CD4-positive, alpha-beta T cell (primary cell): Measurements from ENCODE around the gene ZNF714. TPM values are rescaled to one million over a fixed set of nuclear protein-coding genes. Genes with fewer than 3 reads are reported as not detected.

Source experiments
- ATAC-seq: fragments of 200-7000 bp; cut with Tn5 transposase; one replicate; pipeline ENCODE4 v1.10.0; 2022; ENCODE audit warnings: mild to moderate bottlenecking; ENCODE audit not compliant: poor library complexity
- CTCF ChIA-PET: fragments of 350-600 bp; sonication (Branson Sonifier 250); formaldehyde crosslinking; loops from one replicate; lab custom pipeline; 2021; ENCODE audit warnings: antibody characterized with exemption, inconsistent platforms; lab: Charles Lee
- POLR2A ChIA-PET: fragments of 350-600 bp; sonication (Branson Sonifier 250); formaldehyde crosslinking; loops from one replicate; lab custom pipeline; 2021; ENCODE audit warnings: antibody characterized with exemption, inconsistent platforms; lab: Charles Lee
- DNase-seq, 14 experiments: peaks; one replicate each; pipeline ENCODE4 v3.0.0-alpha.2; 2013 to 2020; ENCODE audit warnings: mixed read lengths in 2 of 14
- H3K27ac ChIP-seq, 2 donors: one replicate each; pipeline versions ENCODE4 v1.5.1 to v1.7.0; 2013; ENCODE audit warnings: low read length in 2 of 2, low read depth in 1 of 2, mild to moderate bottlenecking in 1 of 2
- H3K27me3 ChIP-seq, 2 experiments: 1 replicate in 1 of 2; 2 replicates in 1 of 2; pipeline versions ENCODE4 v1.6.1 to v1.7.0; 2013; ENCODE audit warnings: low read length in 2 of 2, control low read depth in 1 of 2, mild to moderate bottlenecking in 1 of 2, moderate library complexity in 1 of 2; ENCODE audit not compliant: insufficient read depth in 2 of 2, control insufficient read depth in 1 of 2
- H3K36me3 ChIP-seq: one replicate; pipeline ENCODE4 v1.6.1; 2013; ENCODE audit warnings: low read length, control low read depth; ENCODE audit not compliant: insufficient read depth
- H3K4me1 ChIP-seq: one replicate; pipeline ENCODE4 v1.6.1; 2013; ENCODE audit warnings: low read length, control low read depth; ENCODE audit not compliant: insufficient read depth
- H3K4me3 ChIP-seq: one replicate; pipeline ENCODE4 v1.5.1; 2013; ENCODE audit warnings: mild to moderate bottlenecking, low read length, moderate library complexity
- H3K9me3 ChIP-seq, 2 experiments: 1 replicate in 1 of 2; 2 replicates in 1 of 2; pipeline versions ENCODE4 v1.6.1 to v1.7.0; 2013; ENCODE audit warnings: low read length in 2 of 2, mild to moderate bottlenecking in 2 of 2, control low read depth in 1 of 2, moderate library complexity in 1 of 2; ENCODE audit not compliant: control insufficient read depth in 1 of 2, insufficient read depth in 1 of 2
- H3K27ac Mint-ChIP-seq: one replicate; pipeline ENCODE4 v1.8.0; 2020; ENCODE audit warnings: mixed read lengths
- H3K27me3 Mint-ChIP-seq: one replicate; pipeline ENCODE4 v1.8.0; 2021; ENCODE audit warnings: mixed read lengths
- H3K36me3 Mint-ChIP-seq: one replicate; pipeline ENCODE4 v1.8.0; 2021; ENCODE audit warnings: low read depth, mixed read lengths
- H3K4me1 Mint-ChIP-seq: one replicate; pipeline ENCODE4 v1.8.0; 2021; ENCODE audit warnings: low read depth, mixed read lengths
- H3K4me3 Mint-ChIP-seq: one replicate; pipeline ENCODE4 v1.8.0; 2020; ENCODE audit warnings: mild to moderate bottlenecking, mixed read lengths
- H3K9me3 Mint-ChIP-seq: one replicate; pipeline ENCODE4 v1.8.0; 2020; ENCODE audit warnings: mixed read lengths
- intact Hi-C, 2 experiments: fragments of 100-400 bp; cut with DNase I in 1 of 2; cut with micrococcal nuclease in 1 of 2; formaldehyde crosslinking; loops; one replicate each; pipeline versions ENCODE4 v1.15.1 to v1.9.0; 2023 to 2025; cut with DNase I, micrococcal nuclease
- polyA plus RNA-seq, 2 donors: library from polyadenylated mRNA; unstranded; fragments of 120-200 nt; gene quantifications; one replicate each; pipeline ENCODE4 v1.2.1, GENCODE V29; 2013
- total RNA-seq, 174 experiments: library from RNA in 2 of 174; stranded (reverse) in 2 of 174; gene quantifications; one replicate each; pipeline ENCODE4 v1.2.3 and lab custom pipeline; 2021 to 2026
- TF ChIP-seq, protein P1 (sequence below): fragments of 200-600 bp; IDR thresholded peaks from one replicate; pipeline ENCODE4 v1.8.0; 2022; ENCODE audit warnings: antibody characterized with exemption, mild to moderate bottlenecking

The ZNF714 gene
- total RNA-seq, result 10 to 100 TPM in 1 of 2 experiments, 1 to 10 TPM in 1; 8.0 to 10.0 TPM
- 5.1 TPM for polyA plus RNA-seq (2013, experiment 1 of 2)
- 7.7 TPM for polyA plus RNA-seq (2013, experiment 2 of 2)
- 6.7 to 60.1 (median 29.7) reads per million in 172 experiments for total RNA-seq (lab: John Stamatoyannopoulos, UW)

DNA sequence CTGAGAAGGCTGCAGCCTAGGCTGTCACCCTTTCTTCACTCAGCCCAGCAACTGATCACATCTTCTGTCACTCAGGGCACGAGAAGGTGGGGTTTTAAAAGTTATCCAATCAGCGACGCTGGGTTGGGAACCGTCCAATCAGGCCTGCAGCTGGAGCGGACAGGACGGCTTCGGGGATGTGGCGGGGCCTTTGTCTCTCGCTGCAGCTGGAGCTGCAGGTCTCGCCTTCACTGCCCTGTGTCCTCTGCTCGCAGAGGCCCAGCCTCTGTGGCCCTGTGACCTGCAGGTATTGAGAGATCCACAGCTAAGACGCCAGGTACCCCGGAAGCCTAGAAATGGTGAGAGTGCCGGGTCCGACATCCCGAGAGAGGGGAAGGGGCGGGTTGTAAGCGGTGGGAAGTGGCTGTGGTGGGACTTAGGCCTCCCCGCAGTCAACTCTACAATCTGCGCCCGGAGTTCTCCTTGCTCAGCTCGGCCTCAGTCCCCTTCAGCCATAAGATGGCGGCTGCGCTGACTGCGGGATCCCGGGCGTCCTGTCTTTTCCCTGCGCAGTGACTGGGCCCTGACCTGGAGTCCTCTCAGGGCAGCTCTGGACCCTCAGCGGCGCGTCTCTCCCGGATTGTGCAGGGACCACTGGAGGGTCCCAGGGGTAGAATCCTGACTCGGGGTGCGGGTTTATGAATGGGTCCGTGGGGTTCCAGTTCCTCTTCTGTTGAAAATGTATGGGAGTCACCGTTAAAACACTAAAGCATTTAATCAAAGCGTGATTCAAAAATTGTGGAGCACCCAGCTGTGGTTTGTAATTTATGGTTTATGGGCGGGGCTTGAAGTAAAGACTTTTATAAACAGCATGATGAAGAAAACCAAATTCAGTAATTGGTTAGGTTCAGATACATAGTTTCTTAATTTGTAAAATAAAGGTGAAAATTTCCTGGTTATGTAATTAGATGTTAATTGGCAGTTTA lies at the start of gene ZNF714:
ZNF714 (plus strand) TSS at position 193 of the 965 bp plus-strand sequence. CDS start 16,066 bp downstream, outside the sequence.
- H3K4me3 ChIP-seq, result peak within 1 kb of the TSS; percentile 85
- H3K27ac ChIP-seq, result peak within 1 kb of the TSS in 1 of 2 donors; percentile 26
- H3K4me1 ChIP-seq, result peaks cover 10% of the 10 kb centered on the region
- peaks cover 4% of the 10 kb centered on the region for H3K4me1 Mint-ChIP-seq
- no peaks in the 10 kb centered on the region for H3K27me3 ChIP-seq
- H3K27ac Mint-ChIP-seq, result peak within 1 kb of the TSS; percentile 95
- no peaks in the 10 kb centered on the region for H3K36me3 ChIP-seq
- H3K4me3 Mint-ChIP-seq, result peak within 1 kb of the TSS; percentile 100
- intact Hi-C loops, result loop anchor here (2.0 to 5.0 kb wide), 4 partner anchors 59 to 843 kb away; partner anchors contain the start of genes ZNF430 (in 2 of the 2) and ZNF85 (in 1 of the 2)
- DNase-seq (peak; percentile 57 to 93 (median 74)), ATAC-seq (peak; percentile 99)
- CTCF ChIA-PET, result no interaction called here
- H3K36me3 Mint-ChIP-seq, result peaks cover 33% of the 10 kb centered on the region
- POLR2A ChIA-PET, result interaction anchor here (0.6 to 3.5 kb wide), 15 partner anchors 58 to 1217 kb away, joined by 3 to 17 read pairs (median 5); partner anchors contain the start of genes ZNF253, ZNF429, ZNF430 and ZNF431
- TF ChIP-seq, protein P1, sequence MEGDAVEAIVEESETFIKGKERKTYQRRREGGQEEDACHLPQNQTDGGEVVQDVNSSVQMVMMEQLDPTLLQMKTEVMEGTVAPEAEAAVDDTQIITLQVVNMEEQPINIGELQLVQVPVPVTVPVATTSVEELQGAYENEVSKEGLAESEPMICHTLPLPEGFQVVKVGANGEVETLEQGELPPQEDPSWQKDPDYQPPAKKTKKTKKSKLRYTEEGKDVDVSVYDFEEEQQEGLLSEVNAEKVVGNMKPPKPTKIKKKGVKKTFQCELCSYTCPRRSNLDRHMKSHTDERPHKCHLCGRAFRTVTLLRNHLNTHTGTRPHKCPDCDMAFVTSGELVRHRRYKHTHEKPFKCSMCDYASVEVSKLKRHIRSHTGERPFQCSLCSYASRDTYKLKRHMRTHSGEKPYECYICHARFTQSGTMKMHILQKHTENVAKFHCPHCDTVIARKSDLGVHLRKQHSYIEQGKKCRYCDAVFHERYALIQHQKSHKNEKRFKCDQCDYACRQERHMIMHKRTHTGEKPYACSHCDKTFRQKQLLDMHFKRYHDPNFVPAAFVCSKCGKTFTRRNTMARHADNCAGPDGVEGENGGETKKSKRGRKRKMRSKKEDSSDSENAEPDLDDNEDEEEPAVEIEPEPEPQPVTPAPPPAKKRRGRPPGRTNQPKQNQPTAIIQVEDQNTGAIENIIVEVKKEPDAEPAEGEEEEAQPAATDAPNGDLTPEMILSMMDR, result no peak
- no peaks in the 10 kb centered on the region for H3K27me3 Mint-ChIP-seq
- no peaks in the 10 kb centered on the region for H3K9me3 ChIP-seq
- H3K9me3 Mint-ChIP-seq, result no peaks in the 10 kb centered on the region

DNA sequence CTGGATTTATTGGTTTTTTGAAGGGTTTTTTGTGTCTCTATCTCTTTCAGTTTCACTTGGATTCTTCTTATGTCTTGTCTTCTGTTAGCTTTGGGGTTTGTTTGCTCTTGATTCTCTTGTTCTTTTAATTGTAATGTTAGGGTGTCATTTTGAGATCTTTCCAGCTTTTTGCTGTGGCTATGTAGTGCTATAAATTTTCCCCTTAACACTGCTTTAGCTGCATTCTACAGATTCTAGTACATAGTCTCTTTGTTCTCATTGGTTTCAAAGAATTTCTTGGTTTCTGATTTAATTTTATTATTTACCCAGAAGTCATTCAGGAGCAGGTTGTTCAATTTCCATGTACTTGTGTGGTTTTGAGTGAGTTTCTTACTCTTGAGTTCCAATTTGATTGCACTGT lies 37.0 kb upstream of the ZNF714 start:
- H3K36me3 ChIP-seq, result peaks cover 68% of the 10 kb centered on the region
- Mint-ChIP-seq H3K4me3 (no peak overlapping the region), H3K36me3 (peaks cover 90% of the 10 kb centered on the region), H3K9me3 (peaks cover 22% of the 10 kb centered on the region), H3K27ac (no peak overlapping the region), H3K27me3 (no peaks in the 10 kb centered on the region), H3K4me1 (peaks cover 37% of the 10 kb centered on the region)
- ATAC-seq (no peak), DNase-seq (no peak)
- TF ChIP-seq, protein P1, result no peak
- H3K27me3 ChIP-seq, result no peaks in the 10 kb centered on the region
- peaks cover 27 to 52% of the 10 kb centered on the region in 2 experiments for H3K9me3 ChIP-seq
- CTCF ChIA-PET, result no interaction called here
- H3K27ac ChIP-seq, result no peak overlapping the region
- POLR2A ChIA-PET, result interaction anchor here (0.6 to 0.7 kb wide), 2 partner anchors 50 to 387 kb away, joined by 3 read pairs; no protein-coding TSS in a partner anchor
- intact Hi-C loops, result no loop called here
- no peaks in the 10 kb centered on the region for H3K4me1 ChIP-seq
- H3K4me3 ChIP-seq, result no peak overlapping the region

DNA sequence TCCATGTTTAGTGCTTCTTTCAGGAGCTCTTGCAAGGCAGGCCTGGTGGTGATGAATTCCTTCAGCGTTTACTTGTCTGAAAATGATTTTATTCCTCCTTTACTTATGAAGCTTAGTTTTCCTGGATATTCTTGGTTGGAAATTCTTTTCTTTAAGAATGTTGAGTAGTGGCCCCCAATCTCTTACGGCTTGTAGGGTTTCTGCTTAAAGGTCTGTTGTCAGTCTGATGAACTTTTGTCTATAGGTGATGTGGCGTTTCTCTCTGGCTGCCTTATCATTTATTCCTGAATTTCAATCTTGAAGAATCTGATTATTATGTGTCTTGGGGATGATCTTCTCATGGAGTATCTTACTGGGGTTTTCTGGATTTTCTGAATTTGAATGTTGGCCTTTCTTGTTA lies 35.5 kb upstream of the ZNF714 start:
- peaks cover 73% of the 10 kb centered on the region for H3K36me3 ChIP-seq
- peaks cover 25% of the 10 kb centered on the region for H3K9me3 Mint-ChIP-seq

More for the DNA sequence above, 35.5 kb upstream of the ZNF714 start:
- H3K4me3 ChIP-seq, result no peak overlapping the region
- Mint-ChIP-seq H3K27me3 (no peaks in the 10 kb centered on the region), H3K36me3 (peaks cover 90% of the 10 kb centered on the region), H3K4me3 (no peak overlapping the region), H3K4me1 (peaks cover 37% of the 10 kb centered on the region), H3K27ac (no peak overlapping the region)
- DNase-seq, result no peak
- no peak for ATAC-seq
- ChIA-PET CTCF (interaction anchor here (0.7 kb wide), 1 partner anchor 25 kb away, joined by 5 read pairs; no protein-coding TSS in a partner anchor), POLR2A (no interaction called here)
- intact Hi-C loops, result no loop called here
- no peaks in the 10 kb centered on the region for H3K27me3 ChIP-seq
- no peak overlapping the region for H3K27ac ChIP-seq
- peaks cover 37 to 66% of the 10 kb centered on the region in 2 experiments for H3K9me3 ChIP-seq
- TF ChIP-seq, protein P1, result no peak
- H3K4me1 ChIP-seq, result no peaks in the 10 kb centered on the region
